ENCODE results near the gene TFAP2A.

TFAP2A gene

GRCh38 chr6:10414756-10415616 lies at the start of gene TFAP2A:
Gene TFAP2A (minus strand): TSS chr6:10415074. CDS start chr6:10414991, 83 bp downstream.
- no peak for DNase-seq

DNA sequence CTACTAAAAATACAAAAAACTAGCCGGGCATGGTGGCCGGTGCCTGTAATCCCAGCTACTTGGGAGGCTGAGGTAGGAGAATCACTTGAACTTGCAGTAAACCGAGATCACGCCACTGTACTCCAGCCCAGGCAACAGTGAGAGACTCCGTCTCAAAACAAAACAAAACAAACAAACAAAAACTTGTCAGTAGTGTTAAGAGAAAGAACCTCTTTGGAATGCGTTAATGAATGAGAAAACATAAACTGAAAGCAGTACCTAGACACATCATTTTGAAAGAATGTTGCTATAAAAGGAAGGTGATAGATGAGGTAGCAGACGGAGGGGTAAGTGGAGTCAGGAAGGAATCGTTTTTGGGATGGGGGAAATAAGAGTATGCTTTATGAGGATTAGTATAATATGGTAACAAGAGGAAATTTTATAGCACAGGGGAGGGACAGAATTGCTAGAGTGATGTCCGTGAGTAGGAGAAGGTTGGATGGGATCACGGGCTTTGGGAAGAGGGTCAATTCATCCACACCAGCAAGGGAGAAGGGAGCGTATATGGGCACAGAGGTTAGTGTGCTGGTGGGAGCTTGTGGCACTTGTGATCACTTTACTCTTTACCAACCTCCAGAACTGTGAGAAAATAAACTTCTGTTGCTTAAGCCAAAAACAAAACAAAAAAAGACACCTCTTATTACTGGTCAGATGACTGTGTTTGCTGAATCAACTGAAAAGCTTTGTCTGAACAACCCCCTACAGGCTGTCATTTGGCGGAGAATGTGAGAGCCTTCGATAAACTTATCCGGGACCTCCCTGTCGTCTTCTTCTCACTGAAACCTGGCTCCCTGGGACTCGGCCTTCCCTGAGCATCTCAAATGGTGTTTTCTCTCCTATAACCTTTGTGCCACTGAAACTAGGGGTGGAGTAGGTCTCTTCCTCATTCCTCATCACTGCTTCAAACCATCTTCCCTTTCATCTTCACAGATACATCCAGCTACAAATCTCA lies 48.9 kb upstream of the TFAP2A start:
- no peak for DNase-seq

DNA sequence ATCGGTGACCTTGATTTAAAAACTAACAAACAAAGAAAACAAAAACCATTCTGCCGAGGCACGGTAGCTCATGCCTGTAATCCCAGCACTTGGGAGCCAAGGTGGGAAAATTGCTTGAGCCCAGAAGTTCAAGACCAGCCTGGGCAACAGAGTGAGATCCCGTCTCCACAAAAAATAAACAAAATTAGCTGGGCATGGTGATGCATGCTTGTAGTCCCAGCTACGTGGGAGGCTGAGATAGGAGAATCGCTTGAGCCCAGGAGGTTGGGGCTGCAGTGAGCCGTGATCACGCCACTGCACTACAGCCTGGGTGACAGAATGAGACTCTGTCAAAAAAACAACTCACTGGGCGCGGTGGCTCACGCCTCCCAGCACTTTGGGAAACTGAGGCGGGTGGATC lies 48.2 kb upstream of the TFAP2A start:
- no peak for DNase-seq

DNA sequence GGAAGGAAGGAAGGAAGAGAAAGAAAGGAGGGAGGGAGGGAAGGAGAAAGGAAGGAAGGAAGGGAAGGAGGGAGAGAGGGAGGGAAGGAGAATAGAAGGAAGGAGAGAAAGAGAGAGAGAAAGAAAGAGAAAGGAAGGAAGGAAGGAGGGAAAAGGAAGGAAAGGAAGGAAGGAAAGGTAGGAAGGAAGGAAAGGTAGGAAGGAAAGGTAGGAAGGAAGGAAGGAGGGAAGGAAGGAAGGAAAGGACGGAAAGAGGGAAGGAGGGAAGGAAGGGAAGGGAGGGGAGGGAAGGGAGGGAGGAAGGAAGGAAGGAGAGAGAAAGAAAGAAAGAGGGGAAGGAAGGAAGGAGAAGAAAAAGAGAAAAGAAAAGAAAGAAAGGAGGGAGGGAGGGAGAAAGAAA lies 47.0 kb upstream of the TFAP2A start:
- DNase-seq: no peak

- no peak for DNase-seq
Observed at GRCh38 chr6:10460096-10460495, 45.2 kb upstream of the TFAP2A start.

- no peak for DNase-seq
Observed at GRCh38 chr6:10458287-10458686, 43.4 kb upstream of the TFAP2A start.

- no peak for DNase-seq
Observed at GRCh38 chr6:10453596-10453995, 38.7 kb upstream of the TFAP2A start.

DNA sequence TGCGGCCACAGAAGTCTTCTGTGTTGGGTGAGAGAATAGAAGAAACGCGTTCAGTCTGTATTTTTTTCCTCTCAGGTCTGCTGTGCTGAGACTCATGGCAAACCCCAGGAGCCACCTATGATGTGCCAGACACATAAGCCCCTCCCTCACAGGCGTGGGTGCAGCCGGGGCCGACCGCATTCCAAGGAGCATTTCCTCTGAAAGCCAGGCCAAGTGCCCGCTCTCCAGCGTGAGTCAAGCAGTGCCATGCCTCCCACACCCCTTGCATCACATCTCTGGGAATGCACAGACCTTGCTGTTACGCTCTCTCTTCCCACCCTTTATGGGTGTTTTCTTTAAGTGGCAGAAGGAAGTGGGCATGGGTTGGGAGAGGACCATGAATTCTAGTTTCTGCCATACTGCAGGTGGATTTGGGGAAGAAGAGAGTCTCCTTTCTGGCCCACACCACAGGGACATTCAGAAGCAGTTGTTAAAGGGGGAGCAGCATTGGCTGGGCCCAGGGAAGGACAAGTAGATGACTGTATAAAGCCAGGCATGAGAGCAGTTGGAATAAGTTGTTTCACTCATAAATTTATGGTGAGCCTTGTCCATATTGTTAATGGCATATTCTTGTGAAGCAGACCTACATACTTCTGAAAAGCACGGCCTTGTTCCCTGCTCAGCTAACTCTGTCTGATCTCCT lies 37.1 kb upstream of the TFAP2A start:
- DNase-seq: no peak

- no peak for DNase-seq
Observed at GRCh38 chr6:10451394-10451793, 36.5 kb upstream of the TFAP2A start.

- no peak for DNase-seq
Observed at GRCh38 chr6:10449751-10450150, 34.9 kb upstream of the TFAP2A start.

- DNase-seq: no peak
Observed at GRCh38 chr6:10448096-10448495, 33.2 kb upstream of the TFAP2A start.

- DNase-seq: no peak
Observed at GRCh38 chr6:10446548-10446947, 31.7 kb upstream of the TFAP2A start.

GRCh38 chr6:10441655-10442009 lies 26.8 kb upstream of the TFAP2A start:
- DNase-seq: no peak

DNA sequence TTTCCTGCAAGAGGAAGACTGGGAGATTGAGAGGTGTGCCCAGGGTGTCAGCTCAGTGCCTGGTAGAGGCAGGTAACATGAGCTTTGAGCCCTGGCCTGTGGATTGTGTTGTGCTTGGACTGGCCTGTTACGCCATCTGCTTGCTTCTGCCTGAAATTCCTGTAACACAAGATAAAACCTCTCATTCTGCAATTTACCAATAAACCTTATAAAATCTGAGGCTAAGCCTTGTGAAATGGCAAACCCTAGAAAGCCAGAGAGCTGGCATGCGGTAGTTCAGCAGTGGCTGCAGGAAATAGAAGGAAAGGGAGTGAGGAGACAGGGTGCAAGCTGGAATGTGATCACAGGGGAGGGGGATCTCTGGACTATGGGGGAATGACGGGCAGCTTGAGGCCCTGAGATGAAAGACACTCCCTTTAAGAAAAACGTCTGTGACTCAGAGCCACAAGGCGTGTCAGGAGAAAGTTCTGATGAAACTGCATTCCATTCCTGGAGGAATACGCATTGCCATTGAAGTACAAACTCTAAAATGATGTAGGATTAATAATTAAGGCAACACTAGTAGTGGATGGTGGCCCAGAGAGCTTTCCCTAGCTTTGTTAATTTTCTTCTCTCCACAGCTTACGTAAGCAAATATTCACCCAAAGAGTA lies 26.3 kb upstream of the TFAP2A start:
- no peak for DNase-seq

DNA sequence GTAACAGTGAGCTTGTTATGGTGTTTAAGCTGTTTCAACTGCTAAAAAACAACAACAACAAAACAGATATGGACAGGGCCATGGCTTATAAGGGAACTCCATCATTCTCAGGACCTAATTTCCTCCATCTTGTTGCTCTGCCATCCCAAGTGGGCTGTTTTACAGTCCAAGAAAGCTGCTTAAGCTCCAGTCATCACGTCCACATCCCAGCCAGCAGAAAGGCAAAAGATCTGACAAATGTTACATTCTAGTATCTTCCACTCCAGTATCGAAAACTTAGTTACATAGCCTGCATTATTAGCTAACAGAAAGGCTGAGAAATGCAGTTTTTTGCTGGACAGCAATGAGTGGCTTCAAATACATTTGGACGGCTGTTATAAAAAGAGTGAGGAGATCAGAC lies 23.0 kb upstream of the TFAP2A start:
- DNase-seq: no peak

DNA sequence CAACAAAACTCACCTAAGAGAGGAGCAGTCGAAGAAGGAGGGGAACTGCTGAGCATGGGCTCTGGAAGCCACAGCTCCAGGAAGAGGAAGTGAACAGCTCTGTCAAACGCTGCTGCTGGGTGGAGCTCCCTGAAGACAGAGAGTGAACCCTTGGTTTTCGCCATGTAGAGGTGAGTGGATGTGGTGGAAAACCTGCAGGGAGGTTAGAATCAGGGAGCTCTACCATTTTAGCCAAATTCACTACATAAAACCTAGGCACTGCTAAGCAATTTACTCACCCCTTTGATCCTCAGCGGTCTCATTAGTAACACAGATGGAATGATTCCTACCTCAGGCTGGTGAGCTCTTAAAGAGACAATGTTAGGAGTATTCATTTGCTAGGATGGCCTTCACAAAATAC lies 19.4 kb upstream of the TFAP2A start:
- no peak for DNase-seq

DNA sequence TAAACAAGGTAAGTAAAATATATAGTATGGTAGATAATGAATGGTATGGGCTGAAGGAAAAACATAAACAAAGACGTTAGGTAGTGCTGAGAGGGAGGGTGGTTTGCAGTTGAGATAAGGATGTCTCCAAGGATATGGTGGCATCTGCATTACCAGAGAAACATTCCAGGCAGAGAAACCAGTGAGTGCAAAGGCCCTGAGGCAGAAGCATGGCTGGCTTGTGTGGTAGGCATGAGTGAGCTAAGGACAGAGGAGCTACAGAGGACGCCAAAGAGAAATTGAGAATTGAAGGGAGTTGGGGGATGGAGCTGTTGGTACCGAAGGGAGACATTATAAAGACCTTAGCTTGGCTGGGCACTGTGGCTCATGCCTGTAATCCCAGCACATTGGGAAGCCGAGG lies 18.4 kb upstream of the TFAP2A start:
- no peak for DNase-seq

DNA sequence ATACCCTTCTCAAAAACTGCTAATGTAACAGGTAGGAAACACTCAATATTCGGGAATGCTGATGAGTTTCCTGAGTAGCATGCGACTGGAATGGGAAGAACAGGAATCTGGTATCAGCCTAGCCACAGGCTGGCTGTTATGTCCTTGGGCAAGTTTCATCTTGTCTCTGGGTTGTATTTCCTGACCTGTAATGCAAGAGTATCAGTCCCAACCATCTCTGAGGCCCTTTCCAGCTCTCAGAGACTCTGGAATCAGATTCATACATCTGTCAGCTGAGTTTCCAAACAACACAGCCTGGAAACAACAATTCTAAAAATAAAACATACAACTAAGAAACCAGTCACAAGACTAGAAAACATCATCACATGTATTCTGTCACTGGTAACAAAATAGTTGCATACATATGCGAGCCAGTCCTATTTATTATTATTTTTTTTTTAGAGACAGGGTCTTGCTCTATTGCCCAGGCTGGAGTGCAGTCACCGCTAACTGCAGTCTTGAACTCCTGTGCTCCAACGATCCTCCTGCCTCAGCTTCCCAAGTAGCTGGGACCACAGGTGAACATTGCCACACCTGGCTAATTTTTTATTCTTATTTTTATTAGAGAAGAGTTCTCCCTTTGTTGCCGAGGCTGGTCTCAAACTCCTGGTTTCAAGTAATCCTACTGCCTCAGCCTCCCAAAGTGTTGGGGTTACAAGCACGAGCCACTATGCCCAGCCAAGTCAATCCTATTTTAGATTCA lies 16.7 kb upstream of the TFAP2A start:
- no peak for DNase-seq

- DNase-seq: no peak
Observed at GRCh38 chr6:10429638-10430427, 15.0 kb upstream of the TFAP2A start.

DNA sequence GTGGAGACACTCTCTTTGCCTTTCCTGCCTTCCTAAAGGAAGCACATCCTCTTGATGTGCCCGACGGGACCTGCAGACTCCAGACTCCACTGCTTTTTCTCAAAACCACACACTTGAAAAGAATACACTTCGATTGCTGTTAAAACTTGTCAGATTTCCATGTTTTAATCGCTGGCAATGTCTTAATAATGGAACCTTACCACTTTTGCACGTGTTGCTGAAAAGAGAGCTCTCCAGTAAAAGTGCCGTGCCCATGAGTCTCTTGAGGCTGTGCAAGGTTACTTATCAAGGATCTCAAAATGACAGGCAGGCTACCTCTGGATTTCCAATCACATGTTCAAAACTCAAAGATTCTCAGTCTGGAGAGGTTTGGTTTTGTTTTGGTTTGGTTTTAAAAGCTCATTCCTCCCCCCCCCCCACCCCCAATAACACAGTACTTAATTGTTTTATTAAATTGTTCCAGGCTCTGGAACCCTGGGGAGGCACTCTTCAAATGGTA lies 12.0 kb upstream of the TFAP2A start:
- DNase-seq: no peak
